HEK293 (cell line): ENCODE measurements around the gene DVL1.

Source experiments
- CTCF ChIA-PET: fragments of 350-600 bp; formaldehyde crosslinking; extraction: SDS; loops from one replicate; lab custom pipeline; 2021; ENCODE audit warnings: antibody characterized with exemption; lab: Yijun Ruan, JAX
- POLR2A ChIA-PET: fragments of 300-600 bp; formaldehyde crosslinking; extraction: SDS; loops from one replicate; lab custom pipeline; 2020; ENCODE audit warnings: antibody characterized with exemption, inconsistent platforms; lab: Yijun Ruan, JAX
- H3K27ac ChIP-seq: fragments of 200-500 bp; sonication (Bioruptor generic); 2 replicates; pipeline ENCODE4 v1.5.1; 2014; ENCODE audit warnings: low read depth, low read length, control low read depth, inconsistent platforms; ENCODE audit errors: extremely low read depth
- H3K36me3 ChIP-seq, 2 experiments: fragments of 200-500 bp in 1 of 2; sonication (Bioruptor generic) in 1 of 2; 1 replicate in 1 of 2; 2 replicates in 1 of 2; pipeline ENCODE4 v1.5.1; 2014 to 2017; ENCODE audit warnings: inconsistent platforms in 2 of 2, low read length in 2 of 2; ENCODE audit not compliant: control insufficient read depth in 2 of 2, insufficient read depth in 1 of 2
- H3K4me1 ChIP-seq: fragments of 200-500 bp; sonication (Bioruptor generic); 2 replicates; pipeline ENCODE4 v1.5.1; 2014; ENCODE audit warnings: mild to moderate bottlenecking, low read length, inconsistent platforms; ENCODE audit not compliant: control insufficient read depth, insufficient read depth
- H3K4me3 ChIP-seq: 2 replicates; pipeline ENCODE4 v1.5.1; 2011; ENCODE audit warnings: low read depth, mild to moderate bottlenecking, control low read depth, low read length, moderate library complexity
- H3K9me3 ChIP-seq: fragments of 200-500 bp; sonication (Bioruptor generic); 2 replicates; pipeline ENCODE4 v1.5.1; 2014; ENCODE audit warnings: low read depth, low read length, inconsistent platforms; ENCODE audit not compliant: control insufficient read depth, insufficient read depth
- GLIS2 ChIP-seq: fragments of 450-650 bp; formaldehyde crosslinking; IDR thresholded peaks from 2 replicates; pipeline ENCODE4 v1.5.1; 2016; ENCODE audit warnings: missing biosample characterization, missing genetic modification characterization
- HOXA7 ChIP-seq: sonication (generic); formaldehyde crosslinking; IDR thresholded peaks from 2 replicates; pipeline ENCODE4 v1.8.1; 2022; ENCODE audit warnings: missing genetic modification reagents, borderline replicate concordance
- OSR2 ChIP-seq: fragments of 450-650 bp; formaldehyde crosslinking; IDR thresholded peaks from 2 replicates; pipeline ENCODE4 v1.5.1; 2016; ENCODE audit warnings: missing biosample characterization, missing genetic modification characterization
- ZBTB17 ChIP-seq: fragments of 450-650 bp; formaldehyde crosslinking; IDR thresholded peaks from 2 replicates; pipeline ENCODE4 v1.5.1; 2016; ENCODE audit warnings: missing biosample characterization, missing genetic modification characterization
- ZIC2 ChIP-seq: fragments of 450-650 bp; formaldehyde crosslinking; IDR thresholded peaks from 2 replicates; pipeline ENCODE4 v1.5.1; 2016; ENCODE audit warnings: missing biosample characterization, missing genetic modification characterization
- ZNF112 ChIP-seq: fragments of 450-650 bp; formaldehyde crosslinking; IDR thresholded peaks from 2 replicates; pipeline ENCODE4 v1.5.0; 2017; ENCODE audit warnings: missing biosample characterization, missing genetic modification characterization
- ZNF140 ChIP-seq: fragments of 450-650 bp; formaldehyde crosslinking; IDR thresholded peaks from 2 replicates; pipeline ENCODE4 v1.5.1; 2016; ENCODE audit warnings: missing biosample characterization, missing genetic modification characterization
- ZNF530 ChIP-seq: fragments of 450-650 bp; formaldehyde crosslinking; IDR thresholded peaks from 2 replicates; pipeline ENCODE4 v1.5.1; 2016; ENCODE audit warnings: low read depth, missing biosample characterization, missing genetic modification characterization
- ZNF610 ChIP-seq: fragments of 450-650 bp; formaldehyde crosslinking; IDR thresholded peaks from 2 replicates; pipeline ENCODE4 v1.5.1; 2016; ENCODE audit warnings: missing biosample characterization, missing genetic modification characterization, borderline replicate concordance
- ZNF701 ChIP-seq: fragments of 450-650 bp; formaldehyde crosslinking; IDR thresholded peaks from 2 replicates; pipeline ENCODE4 v1.5.1; 2016; ENCODE audit warnings: missing biosample characterization, missing genetic modification characterization
- ZNF747 ChIP-seq: fragments of 450-650 bp; formaldehyde crosslinking; IDR thresholded peaks from 2 replicates; pipeline ENCODE4 v1.5.1; 2016; ENCODE audit warnings: missing biosample characterization, missing genetic modification characterization
- ZNF791 ChIP-seq: fragments of 450-650 bp; formaldehyde crosslinking; IDR thresholded peaks from 2 replicates; pipeline ENCODE4 v1.5.1; 2016; ENCODE audit warnings: missing biosample characterization, missing genetic modification characterization
- TF ChIP-seq, protein P1 (sequence below): fragments of 450-650 bp; formaldehyde crosslinking; IDR thresholded peaks from 2 replicates; pipeline ENCODE4 v1.5.1; 2016; ENCODE audit warnings: missing biosample characterization, missing genetic modification characterization, borderline replicate concordance
- TF ChIP-seq, protein P2 (sequence below): fragments of 450-650 bp; formaldehyde crosslinking; optimal IDR thresholded peaks from 2 replicates; pipeline ENCODE3; 2016; ENCODE audit warnings: missing biosample characterization, mild to moderate bottlenecking, missing genetic modification characterization
- TF ChIP-seq, protein P3 (sequence below): fragments of 450-650 bp; formaldehyde crosslinking; IDR thresholded peaks from 2 replicates; pipeline ENCODE4 v1.5.1; 2016; ENCODE audit warnings: missing biosample characterization, missing genetic modification characterization
- TF ChIP-seq, protein P4 (sequence below): fragments of 450-650 bp; formaldehyde crosslinking; IDR thresholded peaks from 2 replicates; pipeline ENCODE4 v1.5.1; 2016; ENCODE audit warnings: missing biosample characterization, missing genetic modification characterization
- TF ChIP-seq, protein P5 (sequence below): fragments of 450-650 bp; formaldehyde crosslinking; IDR thresholded peaks from 2 replicates; pipeline ENCODE4 v1.5.1; 2016; ENCODE audit warnings: missing biosample characterization, missing genetic modification characterization

The DVL1 gene

GRCh38 chr1:1326075-1326605 is 23.1 kb downstream of the DVL1 start:
- POLR2A ChIA-PET, result interaction anchor here (1.4 kb wide), 1 partner anchor 11 kb away, joined by 6 read pairs; no protein-coding TSS in a partner anchor
- Histone ChIP-seq H3K9me3 (no peaks in the 10 kb centered on the region), H3K4me3 (no peak overlapping the region), H3K36me3 (peaks cover 0 to 39% of the 10 kb centered on the region in 2 experiments; a peak in 2 of 3 replicates), H3K4me1 (peaks cover 7% of the 10 kb centered on the region; the same call in 1 of the 2 replicates), H3K27ac (peak overlapping the region; percentile 84; the same call in 1 of the 2 replicates)
- TF ChIP-seq ZNF791 (no peak), ZNF112 (no peak), GLIS2 (tag by site-specific recombination) (no peak), ZIC2 (tag by site-specific recombination) (peak; percentile 75)
- TF ChIP-seq, protein P1, sequence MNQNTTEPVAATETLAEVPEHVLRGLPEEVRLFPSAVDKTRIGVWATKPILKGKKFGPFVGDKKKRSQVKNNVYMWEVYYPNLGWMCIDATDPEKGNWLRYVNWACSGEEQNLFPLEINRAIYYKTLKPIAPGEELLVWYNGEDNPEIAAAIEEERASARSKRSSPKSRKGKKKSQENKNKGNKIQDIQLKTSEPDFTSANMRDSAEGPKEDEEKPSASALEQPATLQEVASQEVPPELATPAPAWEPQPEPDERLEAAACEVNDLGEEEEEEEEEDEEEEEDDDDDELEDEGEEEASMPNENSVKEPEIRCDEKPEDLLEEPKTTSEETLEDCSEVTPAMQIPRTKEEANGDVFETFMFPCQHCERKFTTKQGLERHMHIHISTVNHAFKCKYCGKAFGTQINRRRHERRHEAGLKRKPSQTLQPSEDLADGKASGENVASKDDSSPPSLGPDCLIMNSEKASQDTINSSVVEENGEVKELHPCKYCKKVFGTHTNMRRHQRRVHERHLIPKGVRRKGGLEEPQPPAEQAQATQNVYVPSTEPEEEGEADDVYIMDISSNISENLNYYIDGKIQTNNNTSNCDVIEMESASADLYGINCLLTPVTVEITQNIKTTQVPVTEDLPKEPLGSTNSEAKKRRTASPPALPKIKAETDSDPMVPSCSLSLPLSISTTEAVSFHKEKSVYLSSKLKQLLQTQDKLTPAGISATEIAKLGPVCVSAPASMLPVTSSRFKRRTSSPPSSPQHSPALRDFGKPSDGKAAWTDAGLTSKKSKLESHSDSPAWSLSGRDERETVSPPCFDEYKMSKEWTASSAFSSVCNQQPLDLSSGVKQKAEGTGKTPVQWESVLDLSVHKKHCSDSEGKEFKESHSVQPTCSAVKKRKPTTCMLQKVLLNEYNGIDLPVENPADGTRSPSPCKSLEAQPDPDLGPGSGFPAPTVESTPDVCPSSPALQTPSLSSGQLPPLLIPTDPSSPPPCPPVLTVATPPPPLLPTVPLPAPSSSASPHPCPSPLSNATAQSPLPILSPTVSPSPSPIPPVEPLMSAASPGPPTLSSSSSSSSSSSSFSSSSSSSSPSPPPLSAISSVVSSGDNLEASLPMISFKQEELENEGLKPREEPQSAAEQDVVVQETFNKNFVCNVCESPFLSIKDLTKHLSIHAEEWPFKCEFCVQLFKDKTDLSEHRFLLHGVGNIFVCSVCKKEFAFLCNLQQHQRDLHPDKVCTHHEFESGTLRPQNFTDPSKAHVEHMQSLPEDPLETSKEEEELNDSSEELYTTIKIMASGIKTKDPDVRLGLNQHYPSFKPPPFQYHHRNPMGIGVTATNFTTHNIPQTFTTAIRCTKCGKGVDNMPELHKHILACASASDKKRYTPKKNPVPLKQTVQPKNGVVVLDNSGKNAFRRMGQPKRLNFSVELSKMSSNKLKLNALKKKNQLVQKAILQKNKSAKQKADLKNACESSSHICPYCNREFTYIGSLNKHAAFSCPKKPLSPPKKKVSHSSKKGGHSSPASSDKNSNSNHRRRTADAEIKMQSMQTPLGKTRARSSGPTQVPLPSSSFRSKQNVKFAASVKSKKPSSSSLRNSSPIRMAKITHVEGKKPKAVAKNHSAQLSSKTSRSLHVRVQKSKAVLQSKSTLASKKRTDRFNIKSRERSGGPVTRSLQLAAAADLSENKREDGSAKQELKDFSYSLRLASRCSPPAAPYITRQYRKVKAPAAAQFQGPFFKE (tag by site-specific recombination), result no peak
- CTCF ChIA-PET, result interaction anchor here (0.6 to 0.8 kb wide), 2 partner anchors 19 to 184 kb away, joined by 5 read pairs; no protein-coding TSS in a partner anchor

- H3K27ac ChIP-seq, result peak overlapping the region; percentile 84
- H3K4me1 ChIP-seq, result peaks cover 7% of the 10 kb centered on the region; the same call in 1 of the 2 replicates
- H3K36me3 ChIP-seq, result peaks cover 0 to 46% of the 10 kb centered on the region in 2 experiments; a peak in 2 of 3 replicates
- peak overlapping the region; percentile 93 for H3K4me3 ChIP-seq
- CTCF ChIA-PET, result interaction anchor here (0.6 kb wide), 1 partner anchor 185 kb away, joined by 5 read pairs; no protein-coding TSS in a partner anchor
- H3K9me3 ChIP-seq, result no peaks in the 10 kb centered on the region
- POLR2A ChIA-PET, result interaction anchor here (0.7 to 1.4 kb wide), 2 partner anchors 9 to 12 kb away, joined by 3 to 6 read pairs; no protein-coding TSS in a partner anchor
- TF ChIP-seq ZNF140 (tag by site-specific recombination), result no peak
- TF ChIP-seq ZBTB17 (tag by site-specific recombination), result no peak
- TF ChIP-seq, protein P2, sequence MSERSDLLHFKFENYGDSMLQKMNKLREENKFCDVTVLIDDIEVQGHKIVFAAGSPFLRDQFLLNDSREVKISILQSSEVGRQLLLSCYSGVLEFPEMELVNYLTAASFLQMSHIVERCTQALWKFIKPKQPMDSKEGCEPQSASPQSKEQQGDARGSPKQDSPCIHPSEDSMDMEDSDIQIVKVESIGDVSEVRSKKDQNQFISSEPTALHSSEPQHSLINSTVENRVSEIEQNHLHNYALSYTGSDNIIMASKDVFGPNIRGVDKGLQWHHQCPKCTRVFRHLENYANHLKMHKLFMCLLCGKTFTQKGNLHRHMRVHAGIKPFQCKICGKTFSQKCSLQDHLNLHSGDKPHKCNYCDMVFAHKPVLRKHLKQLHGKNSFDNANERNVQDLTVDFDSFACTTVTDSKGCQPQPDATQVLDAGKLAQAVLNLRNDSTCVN (tag by site-specific recombination), result no peak
- TF ChIP-seq ZNF747 (tag by site-specific recombination), result no peak
- TF ChIP-seq ZNF530 (tag by site-specific recombination), result no peak
- TF ChIP-seq, protein P3, sequence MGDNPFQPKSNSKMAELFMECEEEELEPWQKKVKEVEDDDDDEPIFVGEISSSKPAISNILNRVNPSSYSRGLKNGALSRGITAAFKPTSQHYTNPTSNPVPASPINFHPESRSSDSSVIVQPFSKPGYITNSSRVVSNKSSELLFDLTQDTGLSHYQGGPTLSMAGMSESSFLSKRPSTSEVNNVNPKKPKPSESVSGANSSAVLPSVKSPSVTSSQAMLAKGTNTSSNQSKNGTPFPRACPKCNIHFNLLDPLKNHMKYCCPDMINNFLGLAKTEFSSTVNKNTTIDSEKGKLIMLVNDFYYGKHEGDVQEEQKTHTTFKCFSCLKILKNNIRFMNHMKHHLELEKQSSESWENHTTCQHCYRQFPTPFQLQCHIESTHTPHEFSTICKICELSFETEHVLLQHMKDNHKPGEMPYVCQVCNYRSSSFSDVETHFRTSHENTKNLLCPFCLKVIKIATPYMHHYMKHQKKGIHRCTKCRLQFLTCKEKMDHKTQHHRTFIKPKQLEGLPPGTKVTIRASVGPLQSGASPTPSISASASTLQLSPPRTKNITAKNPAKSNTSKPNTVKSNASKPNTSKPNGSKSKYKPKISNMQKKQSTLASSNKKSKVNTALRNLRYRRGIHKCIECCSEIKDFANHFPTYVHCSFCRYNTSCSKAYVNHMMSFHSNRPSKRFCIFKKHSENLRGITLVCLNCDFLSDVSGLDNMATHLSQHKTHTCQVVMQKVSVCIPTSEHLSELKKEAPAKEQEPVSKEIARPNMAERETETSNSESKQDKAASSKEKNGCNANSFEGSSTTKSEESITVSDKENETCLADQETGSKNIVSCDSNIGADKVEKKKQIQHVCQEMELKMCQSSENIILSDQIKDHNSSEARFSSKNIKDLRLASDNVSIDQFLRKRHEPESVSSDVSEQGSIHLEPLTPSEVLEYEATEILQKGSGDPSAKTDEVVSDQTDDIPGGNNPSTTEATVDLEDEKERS (tag by site-specific recombination), result no peak
- TF ChIP-seq, protein P4, sequence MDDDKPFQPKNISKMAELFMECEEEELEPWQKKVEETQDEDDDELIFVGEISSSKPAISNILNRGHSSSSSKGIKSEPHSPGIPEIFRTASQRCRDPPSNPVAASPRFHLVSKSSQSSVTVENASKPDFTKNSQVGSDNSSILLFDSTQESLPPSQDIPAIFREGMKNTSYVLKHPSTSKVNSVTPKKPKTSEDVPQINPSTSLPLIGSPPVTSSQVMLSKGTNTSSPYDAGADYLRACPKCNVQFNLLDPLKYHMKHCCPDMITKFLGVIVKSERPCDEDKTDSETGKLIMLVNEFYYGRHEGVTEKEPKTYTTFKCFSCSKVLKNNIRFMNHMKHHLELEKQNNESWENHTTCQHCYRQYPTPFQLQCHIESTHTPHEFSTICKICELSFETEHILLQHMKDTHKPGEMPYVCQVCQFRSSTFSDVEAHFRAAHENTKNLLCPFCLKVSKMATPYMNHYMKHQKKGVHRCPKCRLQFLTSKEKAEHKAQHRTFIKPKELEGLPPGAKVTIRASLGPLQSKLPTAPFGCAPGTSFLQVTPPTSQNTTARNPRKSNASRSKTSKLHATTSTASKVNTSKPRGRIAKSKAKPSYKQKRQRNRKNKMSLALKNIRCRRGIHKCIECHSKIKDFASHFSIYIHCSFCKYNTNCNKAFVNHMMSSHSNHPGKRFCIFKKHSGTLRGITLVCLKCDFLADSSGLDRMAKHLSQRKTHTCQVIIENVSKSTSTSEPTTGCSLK, result no peak
- TF ChIP-seq OSR2, result peak; percentile 44
- no peak for TF ChIP-seq ZNF610
- no peak for TF ChIP-seq HOXA7
- TF ChIP-seq ZIC2 (tag by site-specific recombination), result no peak
- TF ChIP-seq ZNF701 (tag by site-specific recombination), result no peak
- TF ChIP-seq, protein P5, sequence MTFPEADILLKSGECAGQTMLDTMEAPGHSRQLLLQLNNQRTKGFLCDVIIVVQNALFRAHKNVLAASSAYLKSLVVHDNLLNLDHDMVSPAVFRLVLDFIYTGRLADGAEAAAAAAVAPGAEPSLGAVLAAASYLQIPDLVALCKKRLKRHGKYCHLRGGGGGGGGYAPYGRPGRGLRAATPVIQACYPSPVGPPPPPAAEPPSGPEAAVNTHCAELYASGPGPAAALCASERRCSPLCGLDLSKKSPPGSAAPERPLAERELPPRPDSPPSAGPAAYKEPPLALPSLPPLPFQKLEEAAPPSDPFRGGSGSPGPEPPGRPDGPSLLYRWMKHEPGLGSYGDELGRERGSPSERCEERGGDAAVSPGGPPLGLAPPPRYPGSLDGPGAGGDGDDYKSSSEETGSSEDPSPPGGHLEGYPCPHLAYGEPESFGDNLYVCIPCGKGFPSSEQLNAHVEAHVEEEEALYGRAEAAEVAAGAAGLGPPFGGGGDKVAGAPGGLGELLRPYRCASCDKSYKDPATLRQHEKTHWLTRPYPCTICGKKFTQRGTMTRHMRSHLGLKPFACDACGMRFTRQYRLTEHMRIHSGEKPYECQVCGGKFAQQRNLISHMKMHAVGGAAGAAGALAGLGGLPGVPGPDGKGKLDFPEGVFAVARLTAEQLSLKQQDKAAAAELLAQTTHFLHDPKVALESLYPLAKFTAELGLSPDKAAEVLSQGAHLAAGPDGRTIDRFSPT, result 0 out of 2 replicates have a peak, but pooled peaks have one; percentile 12
These were observed 23.7 kb downstream of the DVL1 start for GRCh38 chr1:1325288-1326074.
